ENCODE measurements around the gene RAPH1. TPM values are rescaled to one million over a fixed set of nuclear protein-coding genes. Genes with fewer than 3 reads are reported as not detected.
"Not testable (repeated sequence)": the region's sequence is repeated elsewhere in the genome, so short reads cannot be mapped to it uniquely, and the experiment has no call there.

Gene RAPH1
- polyA plus RNA-seq, 4 donors, result 13.4 to 23.3 (median 14.5) TPM

GRCh38 chr2:203547356-203547755 lies 12.3 kb upstream of the RAPH1 start:
- DNase-seq (ENCODE audit: low read depth in 4 of 4, low spot score in 3 of 4), result no peak

GRCh38 chr2:203544402-203544801 lies 9.3 kb upstream of the RAPH1 start:
- DNase-seq (ENCODE audit: low read depth in 4 of 4, low spot score in 3 of 4), result no peak

- DNase-seq (ENCODE audit: low read depth in 4 of 4, low spot score in 3 of 4), result no peak
Measured at GRCh38 chr2:203543898-203544328, 8.8 kb upstream of the RAPH1 start.

- DNase-seq (ENCODE audit: low read depth in 4 of 4, low spot score in 3 of 4), result not testable (repeated sequence)
Measured at GRCh38 chr2:203540598-203540997, 5.5 kb upstream of the RAPH1 start.

- not testable (repeated sequence) for DNase-seq (ENCODE audit: low read depth in 4 of 4, low spot score in 3 of 4)
Measured at GRCh38 chr2:203538237-203538636, 3.1 kb upstream of the RAPH1 start.

DNA sequence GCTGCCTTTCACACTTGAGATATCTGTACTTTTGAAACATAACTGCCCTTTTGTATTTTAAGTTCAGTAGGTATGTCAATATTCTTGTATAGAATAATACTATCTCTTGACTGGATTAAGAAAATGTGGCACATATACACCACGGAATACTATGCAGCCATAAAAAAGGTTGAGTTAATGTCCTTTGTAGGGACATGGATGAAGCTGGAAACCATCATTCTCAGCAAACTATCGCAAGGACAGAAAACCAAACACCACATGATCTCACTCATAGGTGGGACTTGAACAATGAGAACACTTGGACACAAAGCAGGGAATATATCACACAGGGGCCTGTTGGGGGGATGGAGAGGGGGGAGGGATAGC lies 1.5 kb upstream of the RAPH1 start:
- not testable (repeated sequence) for DNase-seq (ENCODE audit: low read depth in 4 of 4, low spot score in 3 of 4)

GRCh38 chr2:203535784-203536585 lies 884 bp upstream of the RAPH1 start:
- peak in 1 of 4 donors; percentile 2 for DNase-seq (ENCODE audit: low read depth in 4 of 4, low spot score in 3 of 4)

- DNase-seq (ENCODE audit: low read depth in 4 of 4, low spot score in 3 of 4), result no peak
Measured at GRCh38 chr2:203534621-203535077, 452 bp downstream of the RAPH1 start.

DNA sequence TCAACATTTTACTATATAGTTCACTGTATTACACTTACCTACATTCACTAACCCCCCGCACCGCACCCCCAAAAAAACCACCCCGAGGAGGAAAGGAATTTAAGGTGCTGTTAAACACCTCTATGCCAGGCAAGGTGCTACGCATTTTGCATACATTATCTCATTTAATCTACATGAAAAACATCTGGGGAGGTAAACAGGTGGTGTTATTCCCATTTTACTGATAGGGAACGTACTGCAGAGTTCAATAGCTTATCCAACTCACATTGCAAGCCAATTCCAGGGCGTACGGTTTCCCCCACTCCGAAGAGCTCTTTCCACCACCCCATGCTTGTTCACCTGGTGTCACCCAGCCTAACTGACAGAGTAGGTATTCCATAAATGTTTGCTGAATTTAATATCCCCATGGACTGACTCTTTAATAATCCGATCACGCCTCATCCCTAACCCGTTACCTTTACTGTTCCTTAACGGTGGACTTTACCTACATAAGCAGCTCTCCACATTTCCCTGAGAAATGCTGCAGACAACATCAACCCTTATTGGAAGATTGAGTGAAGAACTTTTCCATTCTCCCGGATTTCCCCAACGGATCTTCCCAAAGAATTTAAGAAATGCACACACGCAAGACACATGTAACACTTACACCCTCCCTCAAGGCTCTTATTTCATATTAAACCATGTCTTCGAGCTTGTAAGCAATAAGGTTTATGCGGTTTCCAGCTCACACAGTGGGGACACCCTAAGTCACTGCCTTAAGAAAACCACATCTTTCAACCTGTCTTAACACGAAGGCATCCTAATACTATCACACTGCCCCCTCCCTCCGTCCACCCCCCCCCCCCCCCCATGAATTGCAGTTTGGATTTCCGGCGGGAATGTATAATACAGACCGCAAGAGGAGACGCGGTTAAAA lies 1.2 kb downstream of the RAPH1 start:
- no peak for DNase-seq (ENCODE audit: low read depth in 4 of 4, low spot score in 3 of 4)

- no peak for DNase-seq (ENCODE audit: low read depth in 4 of 4, low spot score in 3 of 4)
Measured at GRCh38 chr2:203532957-203533658, 2.0 kb downstream of the RAPH1 start.

- no peak for DNase-seq (ENCODE audit: low read depth in 4 of 4, low spot score in 3 of 4)
Measured at GRCh38 chr2:203527719-203528118, 7.4 kb downstream of the RAPH1 start.

DNA sequence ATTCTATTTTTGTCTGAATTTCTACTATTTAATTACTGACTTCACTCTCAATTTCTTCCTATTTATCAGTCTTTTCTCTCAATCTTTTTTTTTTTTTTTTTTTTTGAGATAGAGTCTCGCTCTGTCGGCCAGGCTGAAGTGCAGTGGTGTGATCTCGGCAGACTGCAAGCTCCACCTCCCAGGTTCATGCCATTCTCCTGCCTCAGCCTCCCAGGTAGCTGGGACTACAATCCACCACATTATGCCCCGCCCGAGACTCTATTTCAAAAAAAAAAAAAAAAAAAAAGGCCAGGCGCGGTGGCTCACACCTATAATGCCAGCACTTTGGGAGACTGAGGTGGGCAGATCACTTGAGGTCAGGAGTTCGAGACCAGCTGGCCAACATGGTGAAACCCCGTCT lies 21.8 kb downstream of the RAPH1 start:
- not testable (repeated sequence) for DNase-seq (ENCODE audit: low read depth in 4 of 4, low spot score in 3 of 4)

GRCh38 chr2:203510941-203511305 lies 24.2 kb downstream of the RAPH1 start:
- DNase-seq (ENCODE audit: low read depth in 4 of 4, low spot score in 3 of 4), result no peak

GRCh38 chr2:203510256-203510940 lies 24.7 kb downstream of the RAPH1 start:
- no peak for DNase-seq (ENCODE audit: low read depth in 4 of 4, low spot score in 3 of 4)

DNA sequence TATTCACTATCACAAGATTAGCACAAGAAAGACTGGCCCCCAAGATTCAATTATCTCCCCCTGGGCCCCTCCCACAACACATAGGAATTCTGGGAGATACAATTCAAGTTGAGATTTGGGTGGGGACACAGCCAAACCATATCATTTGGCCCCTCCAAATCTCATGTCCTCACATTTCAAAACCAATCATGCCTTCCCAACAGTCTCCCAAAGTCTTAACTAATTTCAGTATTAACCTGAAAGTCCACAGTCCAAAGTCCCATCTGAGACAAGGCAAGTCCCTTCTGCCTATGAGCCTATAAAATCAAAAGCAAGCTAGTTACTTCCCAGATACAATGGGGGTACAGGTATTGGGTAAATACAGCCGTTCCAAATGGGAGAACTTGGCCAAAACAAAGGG lies 31.6 kb downstream of the RAPH1 start:
- not testable (repeated sequence) for DNase-seq (ENCODE audit: low read depth in 4 of 4, low spot score in 3 of 4)

DNA sequence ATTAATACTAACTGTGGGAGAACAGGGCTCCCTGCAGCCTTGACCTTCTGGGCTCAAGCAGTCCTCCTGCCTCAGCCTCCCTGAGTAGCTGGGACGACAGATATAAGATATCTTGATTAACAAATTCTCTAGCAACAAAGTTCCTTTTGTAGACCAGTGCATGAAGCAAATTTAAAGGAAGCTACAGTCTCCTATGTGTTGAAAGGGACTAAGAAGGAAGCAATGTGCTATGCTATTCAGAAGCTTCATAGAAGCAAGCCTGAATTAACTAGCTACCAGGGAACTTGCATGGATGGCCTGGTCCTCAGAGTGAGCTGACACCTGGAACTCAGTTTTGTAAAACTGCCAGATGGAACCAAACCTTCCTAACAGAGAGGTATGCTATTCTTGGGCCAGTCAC lies 33.2 kb downstream of the RAPH1 start:
- DNase-seq (ENCODE audit: low read depth in 4 of 4, low spot score in 3 of 4), result no peak

GRCh38 chr2:203500951-203501350 lies 34.1 kb downstream of the RAPH1 start:
- DNase-seq (ENCODE audit: low read depth in 4 of 4, low spot score in 3 of 4), result no peak

GRCh38 chr2:203500297-203500696 lies 34.8 kb downstream of the RAPH1 start:
- no peak for DNase-seq (ENCODE audit: low read depth in 4 of 4, low spot score in 3 of 4)

DNA sequence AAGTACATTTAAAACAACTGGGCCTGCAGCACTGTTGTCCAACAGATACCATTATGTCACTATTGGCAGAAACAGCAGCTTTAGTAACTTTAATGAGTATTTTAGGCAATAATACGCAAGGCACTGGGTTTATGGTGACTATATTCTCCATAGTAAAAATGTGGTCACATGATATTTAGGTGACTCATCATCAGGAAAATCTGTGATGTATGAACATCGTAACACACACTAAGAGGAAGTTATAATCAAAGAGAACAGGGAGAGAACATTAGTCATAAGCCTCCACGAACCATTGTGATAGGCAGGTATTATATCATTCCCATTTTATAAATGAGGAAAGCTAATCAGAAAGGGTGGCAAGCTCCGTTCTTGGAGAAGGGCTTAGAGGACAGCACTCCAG lies 36.9 kb downstream of the RAPH1 start:
- DNase-seq (ENCODE audit: low read depth in 4 of 4, low spot score in 3 of 4), result no peak

- DNase-seq (ENCODE audit: low read depth in 4 of 4, low spot score in 3 of 4), result no peak
Measured at GRCh38 chr2:203492965-203493364, 42.1 kb downstream of the RAPH1 start.
